Astrocyte (in vitro differentiated cells and primary cell): ENCODE results near the gene AFM.

Source experiments
- CTCF ChIP-seq: IDR thresholded peaks from 2 replicates; pipeline ENCODE4 v1.5.1; 2011; ENCODE audit warnings: low read depth, mild to moderate bottlenecking, inconsistent platforms, low read length, moderate library complexity; ENCODE audit not compliant: insufficient read depth
- EZH2 ChIP-seq: IDR thresholded peaks from 2 replicates; pipeline ENCODE4 v1.6.1; 2012; ENCODE audit warnings: mild to moderate bottlenecking, low read length, inconsistent platforms; ENCODE audit not compliant: insufficient read depth

GRCh38 chr4:73431813-73432168, 49.8 kb upstream of the AFM start:
- no peak for TF ChIP-seq CTCF
- no peak for TF ChIP-seq EZH2
